PC-3 (cell line): ENCODE results near the gene GC. TPM values are rescaled to one million over a fixed set of nuclear protein-coding genes. Genes with fewer than 3 reads are reported as not detected.
"Not testable (repeated sequence)": the region's sequence is repeated elsewhere in the genome, so short reads cannot be mapped to it uniquely, and the experiment has no call there.

Source experiments
- ATAC-seq: fragments of 200-7000 bp; cut with Tn5 transposase; 2 replicates; pipeline ENCODE4 v1.9.1; 2020; ENCODE audit warnings: mild to moderate bottlenecking, moderate library complexity
- BruUV-seq: library from RNA; stranded (reverse); fragments of 400-500 nt; replicated peaks from 2 replicates; lab custom pipeline; 2021; lab: Mats Ljungman, UMichigan
- CTCF ChIA-PET: fragments of 300-600 bp; sonication (Branson Sonifier 250); formaldehyde crosslinking; loops from one replicate; lab custom pipeline; 2022; ENCODE audit warnings: antibody characterized with exemption; lab: Charles Lee
- POLR2A ChIA-PET: fragments of 300-600 bp; sonication (Branson Sonifier 250); formaldehyde crosslinking; loops from one replicate; lab custom pipeline; 2022; ENCODE audit warnings: antibody characterized with exemption; ENCODE audit not compliant: unreplicated experiment; lab: Charles Lee
- DNase-seq: peaks from one replicate; pipeline ENCODE4 v3.0.0-alpha.2; 2015
- H2AFZ ChIP-seq: fragments of 300-600 bp; sonication (generic); 2 replicates; pipeline ENCODE4 v1.6.0; 2016; ENCODE audit warnings: antibody characterized with exemption, low read length
- H3F3A ChIP-seq: fragments of 300-600 bp; sonication (generic); one replicate; pipeline ENCODE4 v1.6.0; 2017; ENCODE audit warnings: antibody characterized with exemption, low read length, control low read depth, mild to moderate bottlenecking; ENCODE audit not compliant: unreplicated experiment
- H3K27ac ChIP-seq: fragments of 300-600 bp; sonication (generic); 2 replicates; pipeline ENCODE4 v1.5.1; 2016; ENCODE audit warnings: mild to moderate bottlenecking, low read length
- H3K27me3 ChIP-seq: fragments of 300-600 bp; sonication (generic); 2 replicates; pipeline ENCODE4 v1.6.1; 2016; ENCODE audit warnings: low read length, mixed read lengths
- H3K36me3 ChIP-seq: fragments of 300-600 bp; sonication (generic); 2 replicates; pipeline ENCODE4 v1.6.1; 2016; ENCODE audit warnings: low read depth, mixed run types, low read length, mixed read lengths
- H3K4me1 ChIP-seq: fragments of 300-600 bp; sonication (generic); 2 replicates; pipeline ENCODE4 v1.5.1; 2016; ENCODE audit warnings: low read length; ENCODE audit not compliant: insufficient read depth
- H3K4me2 ChIP-seq: fragments of 300-600 bp; sonication (generic); 2 replicates; pipeline ENCODE4 v1.6.0; 2016; ENCODE audit warnings: low read length
- H3K4me3 ChIP-seq: fragments of 300-600 bp; sonication (generic); 2 replicates; pipeline ENCODE4 v1.5.1; 2016; ENCODE audit warnings: mild to moderate bottlenecking, low read length, mixed read lengths
- H3K79me2 ChIP-seq: fragments of 300-600 bp; sonication (generic); 2 replicates; pipeline ENCODE4 v1.6.1; 2017; ENCODE audit warnings: low read length, mixed read lengths
- H3K9ac ChIP-seq: fragments of 300-600 bp; sonication (generic); 2 replicates; pipeline ENCODE4 v1.6.0; 2016; ENCODE audit warnings: mild to moderate bottlenecking, low read length
- H3K9me2 ChIP-seq: fragments of 300-600 bp; sonication (generic); replicated peaks from 2 replicates; pipeline ENCODE4 v1.6.1; 2016; ENCODE audit warnings: mixed run types, low read length, mixed read lengths
- H3K9me3 ChIP-seq: fragments of 300-600 bp; sonication (generic); 2 replicates; pipeline ENCODE4 v1.6.1; 2016; ENCODE audit warnings: low read length, mixed read lengths
- H4K20me1 ChIP-seq: fragments of 300-600 bp; sonication (generic); 2 replicates; pipeline ENCODE4 v1.6.1; 2016; ENCODE audit warnings: low read length, mixed read lengths
- CTCF ChIP-seq: fragments of 300-600 bp; sonication (generic); conservative IDR thresholded peaks from 2 replicates; pipeline ENCODE4 v1.5.1; 2017; ENCODE audit warnings: antibody characterized with exemption, low read depth, mild to moderate bottlenecking, low read length
- EZH2 ChIP-seq: fragments of 300-600 bp; sonication (generic); IDR thresholded peaks from one replicate; pipeline ENCODE4 v1.6.1; 2017; ENCODE audit warnings: antibody characterized with exemption, mild to moderate bottlenecking, low read length; ENCODE audit not compliant: unreplicated experiment
- EZH2phosphoT487 ChIP-seq: fragments of 300-600 bp; sonication (generic); IDR thresholded peaks from 2 replicates; pipeline ENCODE4 v1.6.1; 2018; ENCODE audit warnings: mild to moderate bottlenecking, antibody characterized with exemption, low read length, borderline replicate concordance
- intact Hi-C: fragments of 100-400 bp; cut with micrococcal nuclease; formaldehyde crosslinking; loops from 2 replicates; pipeline ENCODE4 v1.9.0; 2023
- total RNA-seq: library from RNA; depleted of rRNA; stranded (reverse); fragments of >200 nt; gene quantifications from 2 replicates; pipeline ENCODE4 v1.2.3, GENCODE V29; 2014

Gene GC
- total RNA-seq, 1 experiment from 2014 or later: not detected

DNA sequence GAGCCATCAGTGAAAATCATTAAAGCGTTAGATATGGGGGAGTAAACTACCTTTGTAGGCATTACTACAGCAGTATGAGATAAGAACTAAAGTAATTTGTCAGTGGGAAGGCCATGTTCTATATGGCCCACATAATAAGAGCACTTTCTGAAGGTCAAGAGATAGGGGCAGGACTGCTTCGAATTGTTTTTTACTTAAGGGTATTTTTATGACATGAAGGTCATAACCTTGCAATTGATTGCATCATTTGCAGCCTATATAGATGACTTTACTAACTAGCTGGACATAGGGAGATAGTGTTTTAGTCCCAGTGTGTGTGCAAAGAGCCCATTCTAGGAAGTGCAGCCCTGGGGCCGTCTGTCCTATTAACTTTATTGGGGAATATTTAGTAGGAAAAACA, 23.6 kb upstream of the GC start:
- CTCF ChIA-PET: no interaction called here

GRCh38 chr4:71805230-71805629, 21.4 kb upstream of the GC start:
- ATAC-seq, intact Hi-C loops, POLR2A ChIA-PET: not testable (repeated sequence)

More for the DNA sequence above, 23.6 kb upstream of the GC start:
- H3K27me3 ChIP-seq: peaks cover 8% of the 10 kb centered on the region; the same call in 1 of the 2 replicates
- H3K27ac ChIP-seq: no peak overlapping the region
- no peaks in the 10 kb centered on the region for H3F3A ChIP-seq
- DNase-seq (no peak), ATAC-seq (no peak)
- no peaks in the 10 kb centered on the region for H3K9me2 ChIP-seq
- H3K4me3 ChIP-seq: no peak overlapping the region
- no peaks in the 10 kb centered on the region for H3K79me2 ChIP-seq
- H4K20me1 ChIP-seq: no peaks in the 10 kb centered on the region
- H3K4me2 ChIP-seq: no peak overlapping the region
- H3K36me3 ChIP-seq: no peaks in the 10 kb centered on the region
- POLR2A ChIA-PET: no interaction called here
- H3K4me1 ChIP-seq: no peaks in the 10 kb centered on the region
- H2AFZ ChIP-seq: no peak overlapping the region
- H3K9ac ChIP-seq: no peak overlapping the region
- no peak for TF ChIP-seq EZH2
- no peak for TF ChIP-seq CTCF
- TF ChIP-seq EZH2phosphoT487: no peak
- no peaks in the 10 kb centered on the region for H3K9me3 ChIP-seq
- no TSS peak for BruUV-seq
- intact Hi-C loops: no loop called here

DNA sequence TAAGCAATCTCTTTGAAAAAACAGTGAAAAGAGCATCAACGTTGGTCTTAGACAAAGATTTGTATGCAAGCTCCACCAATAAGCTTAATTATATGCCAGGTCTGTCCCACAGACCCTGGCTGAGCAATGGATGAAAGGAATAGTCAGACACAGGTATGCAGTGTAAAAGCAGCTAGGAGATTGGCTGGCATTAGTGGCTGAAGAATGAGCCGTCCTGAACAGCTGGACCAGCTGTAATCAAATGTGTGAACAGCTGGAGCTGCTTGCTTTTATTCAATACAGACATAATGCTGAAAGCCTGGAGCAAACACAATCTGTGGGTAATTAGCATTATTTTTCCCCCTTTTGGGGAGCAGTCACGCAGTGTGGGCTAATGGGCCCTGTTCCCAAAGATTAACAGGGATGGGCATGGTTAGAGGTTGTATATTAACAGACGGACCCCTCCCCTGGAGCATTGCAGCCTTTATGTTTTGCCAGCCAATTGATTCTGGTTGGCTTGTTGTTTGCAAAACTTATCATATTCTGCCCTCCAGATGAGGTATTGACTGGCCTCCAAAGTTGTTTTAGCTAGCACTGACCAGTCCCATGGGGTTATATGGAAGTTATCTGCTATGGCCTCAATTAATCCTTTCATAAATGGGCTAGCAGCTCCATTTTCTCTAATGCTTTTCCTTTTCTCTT, 20.3 kb upstream of the GC start:
- intact Hi-C loops, H3K9me3 ChIP-seq, POLR2A ChIA-PET, H3K9me2 ChIP-seq, H3K4me1 ChIP-seq, H3K9ac ChIP-seq, H4K20me1 ChIP-seq, H3K27ac ChIP-seq, BruUV-seq, ATAC-seq, H3K4me3 ChIP-seq, DNase-seq, H2AFZ ChIP-seq, H3F3A ChIP-seq, H3K36me3 ChIP-seq, H3K79me2 ChIP-seq, CTCF ChIA-PET, H3K4me2 ChIP-seq: not testable (repeated sequence)
- peaks cover 19% of the 10 kb centered on the region; the same call in 1 of the 2 replicates for H3K27me3 ChIP-seq

More at GRCh38 chr4:71805230-71805629, 21.4 kb upstream of the GC start:
- H3K27ac ChIP-seq, H4K20me1 ChIP-seq, H2AFZ ChIP-seq, H3K79me2 ChIP-seq, H3K36me3 ChIP-seq, BruUV-seq, H3K9ac ChIP-seq, CTCF ChIA-PET, H3K4me1 ChIP-seq, H3F3A ChIP-seq, DNase-seq, H3K4me2 ChIP-seq, H3K9me2 ChIP-seq, H3K9me3 ChIP-seq, H3K4me3 ChIP-seq: not testable (repeated sequence)
- H3K27me3 ChIP-seq: peaks cover 12% of the 10 kb centered on the region; the same call in 1 of the 2 replicates
